CD4-positive, alpha-beta T cell treated with Interleukin-2 at 100 ng/mL for 4 hours (primary cell): ENCODE data around the gene SYT12.

Experiments
- DNase-seq: peaks from one replicate; pipeline ENCODE4 v3.0.0-alpha.2; 2020; ENCODE audit warnings: low spot score

SYT12 gene

GRCh38 chr11:67055812-67056211 is 32.9 kb downstream of the SYT12 start:
- no peak for DNase-seq

- no peak for DNase-seq
These were observed 33.6 kb downstream of the SYT12 start, which contains the start of gene RHOD for GRCh38 chr11:67056267-67057204. RHOD (plus strand) TSS chr11:67056847; CDS start chr11:67056903, 56 bp downstream.

GRCh38 chr11:67057205-67057672 is 34.3 kb downstream of the SYT12 start:
- no peak for DNase-seq

- no peak for DNase-seq
These were observed 35.6 kb downstream of the SYT12 start for GRCh38 chr11:67058506-67058905.

- DNase-seq, result no peak
These were observed 36.7 kb downstream of the SYT12 start for GRCh38 chr11:67059671-67060070.

- no peak for DNase-seq
These were observed 37.2 kb downstream of the SYT12 start for GRCh38 chr11:67060111-67060522.

GRCh38 chr11:67062526-67063373 is 39.8 kb downstream of the SYT12 start:
- DNase-seq, result no peak

- DNase-seq, result no peak
These were observed 43.4 kb downstream of the SYT12 start for GRCh38 chr11:67066333-67066709.

- peak; percentile 66 for DNase-seq
These were observed 48.7 kb downstream of the SYT12 start for GRCh38 chr11:67071420-67072284.

- DNase-seq, result no peak
These were observed 49.4 kb downstream of the SYT12 start for GRCh38 chr11:67072295-67072694.

GRCh38 chr11:67073908-67074307 is 51.0 kb downstream of the SYT12 start:
- DNase-seq, result no peak

GRCh38 chr11:67076202-67076601 is 53.3 kb downstream of the SYT12 start:
- no peak for DNase-seq

- DNase-seq, result no peak
These were observed 56.3 kb downstream of the SYT12 start for GRCh38 chr11:67079065-67079705.

GRCh38 chr11:67082071-67082791 is 59.3 kb downstream of the SYT12 start:
- no peak for DNase-seq

- DNase-seq, result no peak
These were observed 60.9 kb downstream of the SYT12 start for GRCh38 chr11:67083786-67084366.

GRCh38 chr11:67085617-67086016 is 62.7 kb downstream of the SYT12 start:
- no peak for DNase-seq

GRCh38 chr11:67090717-67091116 is 67.8 kb downstream of the SYT12 start:
- DNase-seq, result no peak

- DNase-seq, result no peak
These were observed 72.2 kb downstream of the SYT12 start for GRCh38 chr11:67095214-67095507.

- DNase-seq, result no peak
These were observed 76.0 kb downstream of the SYT12 start for GRCh38 chr11:67098799-67099429.

- no peak for DNase-seq
These were observed 76.9 kb downstream of the SYT12 start for GRCh38 chr11:67099831-67100324.
